Sigmoid colon (tissue), 7 donors: Measurements from ENCODE around the gene ZBTB21. TPM values are rescaled to one million over a fixed set of nuclear protein-coding genes. Genes with fewer than 3 reads are reported as not detected.

Experiments
- DNase-seq: peaks from one replicate; pipeline ENCODE4 v3.0.0-alpha.2; 2019
- H3K27ac ChIP-seq, 4 donors: fragments of 200-600 bp; sonication (generic); one replicate each; pipeline ENCODE4 v1.5.1; 2016 to 2019; ENCODE audit warnings: mild to moderate bottlenecking in 1 of 4
- H3K27me3 ChIP-seq, 3 donors: fragments of 200-600 bp; sonication (generic); one replicate each; pipeline ENCODE4 v1.5.1; 2019; ENCODE audit warnings: mild to moderate bottlenecking in 1 of 3
- H3K36me3 ChIP-seq, 4 donors: fragments of 200-600 bp; sonication (generic); one replicate each; pipeline ENCODE4 v1.5.1; 2016 to 2019
- H3K4me1 ChIP-seq, 4 donors: fragments of 200-600 bp; sonication (generic); one replicate each; pipeline ENCODE4 v1.5.1; 2017 to 2019
- H3K4me3 ChIP-seq, 4 donors: fragments of 200-600 bp; sonication (generic); one replicate each; pipeline ENCODE4 v1.5.1; 2017 to 2019; ENCODE audit warnings: mild to moderate bottlenecking in 2 of 4, moderate library complexity in 1 of 4
- H3K9me3 ChIP-seq, 4 donors: fragments of 200-600 bp in 3 of 4; sonication (generic) in 3 of 4; one replicate each; pipeline versions ENCODE4 v1.5.1 to v1.6.1; 2013 to 2019
- EP300 ChIP-seq, 4 donors: sonication (generic); formaldehyde crosslinking; IDR thresholded peaks; one replicate each; pipeline ENCODE4 v1.6.1; 2017; ENCODE audit warnings: antibody characterized with exemption in 4 of 4
- POLR2A ChIP-seq, 2 donors: fragments of 450-650 bp; IDR thresholded peaks; one replicate each; pipeline ENCODE4 v1.6.1; 2016; ENCODE audit warnings: antibody characterized with exemption in 2 of 2, mild to moderate bottlenecking in 2 of 2, moderate library complexity in 2 of 2
- POLR2AphosphoS5 ChIP-seq, 4 donors: sonication (generic); formaldehyde crosslinking; IDR thresholded peaks; one replicate each; pipeline ENCODE4 v1.6.1; 2017; ENCODE audit warnings: antibody characterized with exemption in 4 of 4
- WGBS, 2 donors: extraction: QIAGEN DNeasy Blood & Tissue Kit; methylation state at CpG; one replicate each; pipeline ENCODE4 v1.1.7; 2013; 5-methylcytosine and 5-hydroxymethylcytosine counted together
- intact Hi-C: fragments of 100-400 bp; cut with DNase I; formaldehyde crosslinking; loops from one replicate; pipeline ENCODE4 v1.15.1; 2023
- polyA plus RNA-seq, 3 donors: library from polyadenylated mRNA; stranded (reverse); fragments of 200-250 nt; gene quantifications; one replicate each; pipeline ENCODE4 v1.2.3, GENCODE V29; 2013
- total RNA-seq, 4 donors: library from RNA; depleted of rRNA; stranded (reverse); fragments of >200 nt; gene quantifications; one replicate each; pipeline ENCODE4 v1.1.0, GENCODE V29; 2016
- TF ChIP-seq, protein P1 (sequence below), 4 experiments: fragments of 450-650 bp in 3 of 4; fragments of 200-600 bp in 1 of 4; IDR thresholded peaks; one replicate each; pipeline ENCODE4 v1.5.1; 2016 to 2019; ENCODE audit warnings: antibody characterized with exemption in 4 of 4, mild to moderate bottlenecking in 3 of 4, moderate library complexity in 2 of 4
- donor health status: healthy with polysubstance abuse.
- donor health status: Bipolar disorder and iron deficiency.
- donor health status: healthy.

Gene ZBTB21
- total and polyA plus RNA-seq, 7 donors = 1.8 to 14.7 (median 6.9) TPM

DNA sequence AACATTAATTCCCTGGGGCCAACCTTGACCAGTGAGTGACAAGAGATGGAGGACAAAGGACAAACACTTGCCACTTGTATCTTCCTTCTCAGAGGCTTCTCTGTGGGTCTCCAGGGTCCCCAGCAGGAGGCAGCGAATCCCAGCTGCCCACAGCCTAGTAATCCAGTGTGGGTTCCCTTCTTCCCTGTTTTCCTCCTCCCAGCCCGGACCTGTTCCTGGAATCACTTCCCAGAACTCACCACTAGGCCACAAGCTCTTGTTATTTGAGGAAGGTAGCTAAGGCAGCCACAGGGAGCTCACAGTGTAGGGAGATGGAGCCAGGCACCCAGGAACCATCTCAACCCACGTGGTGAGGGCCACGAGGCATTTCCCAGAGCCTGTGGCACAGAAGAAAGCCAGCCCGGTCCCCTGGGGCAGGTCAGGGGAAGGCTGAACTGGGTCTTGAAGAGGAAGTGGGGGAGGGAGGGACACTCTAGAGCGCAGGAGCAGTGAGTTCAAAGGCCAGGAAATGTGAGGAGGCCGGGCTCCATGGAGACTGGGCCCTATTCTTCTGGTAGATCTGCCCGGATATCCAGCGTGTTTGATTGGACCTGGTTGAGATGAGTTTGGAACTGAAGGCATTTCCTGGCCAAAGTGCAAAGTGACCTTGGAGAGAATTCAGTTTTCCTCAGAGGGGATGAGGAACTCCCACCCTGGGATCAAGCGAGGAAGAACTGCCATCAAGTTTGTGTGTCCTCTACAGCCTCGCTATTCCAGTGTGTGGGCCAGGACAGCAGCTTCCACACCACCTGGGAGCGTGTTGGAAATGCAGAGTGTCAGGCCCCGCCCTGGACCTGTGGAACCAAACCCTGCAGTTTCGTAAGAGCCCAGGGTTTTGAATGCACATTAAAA, 36.1 kb downstream of the ZBTB21 start:
- no peaks in the 10 kb centered on the region for H3K27me3 ChIP-seq
- no peak for TF ChIP-seq EP300 (IDR thresholded peaks at IDR 0.05)
- no peak for TF ChIP-seq POLR2A (IDR thresholded peaks at IDR 0.05)
- TF ChIP-seq POLR2AphosphoS5 (IDR thresholded peaks at IDR 0.05) = no peak
- TF ChIP-seq, protein P1, sequence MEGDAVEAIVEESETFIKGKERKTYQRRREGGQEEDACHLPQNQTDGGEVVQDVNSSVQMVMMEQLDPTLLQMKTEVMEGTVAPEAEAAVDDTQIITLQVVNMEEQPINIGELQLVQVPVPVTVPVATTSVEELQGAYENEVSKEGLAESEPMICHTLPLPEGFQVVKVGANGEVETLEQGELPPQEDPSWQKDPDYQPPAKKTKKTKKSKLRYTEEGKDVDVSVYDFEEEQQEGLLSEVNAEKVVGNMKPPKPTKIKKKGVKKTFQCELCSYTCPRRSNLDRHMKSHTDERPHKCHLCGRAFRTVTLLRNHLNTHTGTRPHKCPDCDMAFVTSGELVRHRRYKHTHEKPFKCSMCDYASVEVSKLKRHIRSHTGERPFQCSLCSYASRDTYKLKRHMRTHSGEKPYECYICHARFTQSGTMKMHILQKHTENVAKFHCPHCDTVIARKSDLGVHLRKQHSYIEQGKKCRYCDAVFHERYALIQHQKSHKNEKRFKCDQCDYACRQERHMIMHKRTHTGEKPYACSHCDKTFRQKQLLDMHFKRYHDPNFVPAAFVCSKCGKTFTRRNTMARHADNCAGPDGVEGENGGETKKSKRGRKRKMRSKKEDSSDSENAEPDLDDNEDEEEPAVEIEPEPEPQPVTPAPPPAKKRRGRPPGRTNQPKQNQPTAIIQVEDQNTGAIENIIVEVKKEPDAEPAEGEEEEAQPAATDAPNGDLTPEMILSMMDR (IDR thresholded peaks at IDR 0.05) = no peak
- no peaks in the 10 kb centered on the region for H3K36me3 ChIP-seq
- H3K4me3 ChIP-seq = no peak overlapping the region
- H3K27ac ChIP-seq = no peak overlapping the region
- WGBS, 2 donors = 71 to 79% methylated on average over 14 of the region's 14 CpGs
- H3K4me1 ChIP-seq = no peaks in the 10 kb centered on the region
- no peak for DNase-seq
- no peaks in the 10 kb centered on the region for H3K9me3 ChIP-seq
- intact Hi-C loops = no loop called here

DNA sequence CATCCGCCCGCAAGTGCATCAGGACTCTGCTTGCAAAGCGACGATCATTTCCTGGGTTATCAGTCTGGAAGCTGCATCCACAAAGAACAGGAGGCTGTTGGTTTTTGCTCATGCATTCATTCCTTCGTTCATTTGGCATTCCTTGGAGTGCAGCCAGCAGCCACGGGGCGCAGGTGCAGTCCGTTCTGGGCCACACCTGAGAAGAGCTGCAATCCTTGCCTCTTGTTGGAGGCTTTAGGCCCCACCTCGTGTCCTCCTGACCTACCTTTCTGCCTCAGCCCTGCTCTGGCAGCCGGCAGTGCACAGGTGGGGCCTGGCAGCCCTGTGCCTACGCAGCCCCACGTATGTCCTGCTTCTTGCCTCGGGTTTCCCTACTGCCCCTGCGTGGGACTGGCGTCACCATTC, 36.7 kb downstream of the ZBTB21 start:
- Histone ChIP-seq H3K4me3 (no peak overlapping the region), H3K27me3 (no peaks in the 10 kb centered on the region), H3K4me1 (no peaks in the 10 kb centered on the region), H3K27ac (no peak overlapping the region), H3K9me3 (no peaks in the 10 kb centered on the region), H3K36me3 (no peaks in the 10 kb centered on the region)
- TF ChIP-seq, protein P1 (IDR thresholded peaks at IDR 0.05) = no peak
- TF ChIP-seq EP300 (IDR thresholded peaks at IDR 0.05) (no peak), POLR2A (IDR thresholded peaks at IDR 0.05) (no peak), POLR2AphosphoS5 (IDR thresholded peaks at IDR 0.05) (no peak)
- DNase-seq = no peak
- intact Hi-C loops = no loop called here
- 36 to 77% methylated on average over 15 of the region's 15 CpGs for WGBS, 2 donors

DNA sequence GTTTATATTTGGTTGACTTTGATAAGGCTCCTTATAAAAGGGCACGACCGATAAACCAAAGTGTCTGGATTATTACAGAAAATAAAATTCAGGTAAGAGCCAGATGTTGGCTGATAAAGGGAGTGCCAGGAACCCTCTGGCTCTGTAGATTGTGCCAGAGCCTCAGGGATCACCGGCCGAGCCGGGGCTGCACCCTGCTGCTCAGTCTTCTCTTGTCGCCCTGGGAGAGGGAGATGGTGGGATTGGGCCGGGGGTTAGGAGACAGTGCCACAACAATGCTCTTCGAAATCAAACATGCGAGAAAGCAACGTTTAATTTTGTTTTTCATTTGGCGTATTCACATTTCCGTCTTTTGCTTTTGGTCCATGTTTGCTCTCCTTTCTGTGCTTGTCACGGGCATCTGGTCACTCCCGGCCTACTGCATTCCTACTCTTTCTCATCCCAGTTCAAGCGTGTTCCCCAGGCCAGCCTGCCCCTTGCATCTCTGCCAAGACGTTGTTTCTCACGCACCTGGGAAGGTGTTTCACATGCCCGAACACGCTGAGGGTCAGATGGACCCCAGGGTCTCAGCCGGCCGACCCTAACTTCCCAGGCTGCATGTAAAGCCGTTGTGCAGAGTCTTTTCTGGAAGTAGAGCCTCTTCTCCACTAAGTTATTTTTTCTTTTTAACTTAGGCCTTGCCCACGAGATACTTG, 37.5 kb downstream of the ZBTB21 start:
- intact Hi-C loops = no loop called here
- Histone ChIP-seq H3K27ac (no peak overlapping the region), H3K27me3 (no peaks in the 10 kb centered on the region), H3K9me3 (no peaks in the 10 kb centered on the region), H3K36me3 (no peaks in the 10 kb centered on the region), H3K4me1 (no peaks in the 10 kb centered on the region), H3K4me3 (no peak overlapping the region)
- TF ChIP-seq EP300 (IDR thresholded peaks at IDR 0.05) = no peak
- TF ChIP-seq POLR2A (IDR thresholded peaks at IDR 0.05) = no peak
- TF ChIP-seq, protein P1 (IDR thresholded peaks at IDR 0.05) = no peak
- TF ChIP-seq POLR2AphosphoS5 (IDR thresholded peaks at IDR 0.05) = no peak
- DNase-seq = no peak
- WGBS, 2 donors = 90 to 95% methylated on average over 23 of the region's 23 CpGs

DNA sequence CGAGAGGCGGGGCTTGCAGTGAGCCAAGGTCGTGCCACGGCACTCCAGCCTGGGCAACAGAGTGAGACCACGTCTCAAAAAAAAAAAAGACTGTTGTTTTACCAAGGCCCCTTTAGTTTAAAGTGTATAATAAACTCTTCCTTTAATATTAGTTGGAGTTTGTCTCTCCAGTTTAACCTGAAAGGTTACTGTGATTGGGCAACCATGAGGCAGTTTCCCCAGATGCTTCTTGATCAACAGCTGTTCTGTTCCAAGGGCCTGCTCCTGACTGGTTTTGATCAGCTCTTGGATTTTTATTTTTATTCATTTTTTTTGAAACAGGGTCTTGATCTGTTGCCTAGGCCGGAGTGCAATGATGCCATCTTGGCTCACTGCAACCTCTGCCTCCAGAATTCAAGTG, 38.3 kb downstream of the ZBTB21 start:
- intact Hi-C loops = no loop called here
- Histone ChIP-seq H3K27me3 (no peaks in the 10 kb centered on the region), H3K4me3 (no peak overlapping the region), H3K36me3 (no peaks in the 10 kb centered on the region), H3K4me1 (no peaks in the 10 kb centered on the region), H3K9me3 (no peaks in the 10 kb centered on the region), H3K27ac (no peak overlapping the region)
- WGBS, 2 donors = 86 to 94% methylated on average over 6 of the region's 6 CpGs
- DNase-seq = no peak
- TF ChIP-seq, protein P1 (IDR thresholded peaks at IDR 0.05) = no peak
- TF ChIP-seq POLR2A (IDR thresholded peaks at IDR 0.05) = no peak
- no peak for TF ChIP-seq EP300 (IDR thresholded peaks at IDR 0.05)
- no peak for TF ChIP-seq POLR2AphosphoS5 (IDR thresholded peaks at IDR 0.05)
